Lung (tissue), 16 donors: Measurements from ENCODE around the gene BBX. TPM values are rescaled to one million over a fixed set of nuclear protein-coding genes. Genes with fewer than 3 reads are reported as not detected.
A peak's percentile ranks its signal among the peaks of the same experiment; 100 is the strongest.

ENCODE experiments used
- ATAC-seq: fragments of 200-7000 bp; cut with Tn5 transposase; one replicate; pipeline ENCODE4 v1.9.1; 2020; ENCODE audit warnings: moderate number of reproducible peaks; ENCODE audit not compliant: insufficient read depth, low FRiP score
- DNase-seq, 3 donors: peaks; one replicate each; pipeline ENCODE4 v3.0.0-alpha.2; 2013 to 2017
- H3K27ac ChIP-seq, 2 donors: one replicate each; pipeline ENCODE4 v1.5.1; 2013; ENCODE audit warnings: mild to moderate bottlenecking in 2 of 2, moderate library complexity in 2 of 2, control low read depth in 1 of 2, inconsistent platforms in 1 of 2, low read depth in 1 of 2, low read length in 1 of 2
- H3K27me3 ChIP-seq, 3 donors: one replicate each; pipeline ENCODE4 v1.5.1; 2013; ENCODE audit warnings: low read length in 2 of 3; ENCODE audit not compliant: control insufficient read depth in 3 of 3, insufficient read depth in 3 of 3
- H3K36me3 ChIP-seq, 4 donors: one replicate each; pipeline ENCODE4 v1.5.1; 2013; ENCODE audit warnings: low read length in 4 of 4, mild to moderate bottlenecking in 1 of 4, moderate library complexity in 1 of 4; ENCODE audit not compliant: control insufficient read depth in 4 of 4, insufficient read depth in 4 of 4
- H3K4me1 ChIP-seq, 5 donors: one replicate each; pipeline ENCODE4 v1.5.1; 2013; ENCODE audit warnings: low read length in 5 of 5, mild to moderate bottlenecking in 2 of 5, moderate library complexity in 1 of 5; ENCODE audit not compliant: control insufficient read depth in 5 of 5, insufficient read depth in 5 of 5
- H3K4me3 ChIP-seq: one replicate; pipeline ENCODE4 v1.5.1; 2013; ENCODE audit warnings: mild to moderate bottlenecking, control low read depth, moderate library complexity
- H3K9ac ChIP-seq, 2 donors: one replicate each; pipeline ENCODE4 v1.5.1; 2013; ENCODE audit warnings: low read length in 2 of 2, control low read depth in 1 of 2; ENCODE audit not compliant: insufficient read depth in 1 of 2
- H3K9me3 ChIP-seq, 4 donors: one replicate each; pipeline ENCODE4 v1.5.1; 2013; ENCODE audit warnings: low read length in 3 of 4, mild to moderate bottlenecking in 1 of 4, moderate library complexity in 1 of 4; ENCODE audit not compliant: control insufficient read depth in 4 of 4, insufficient read depth in 3 of 4
- WGBS, 2 donors: extraction: QIAGEN DNeasy Blood & Tissue Kit; methylation state at CpG; one replicate each; pipeline ENCODE4 v1.1.7; 2013; 5-methylcytosine and 5-hydroxymethylcytosine counted together
- long read RNA-seq, 5 donors: transcript quantifications; one replicate each; lab custom pipeline, GENCODE V29; 2026
- polyA plus RNA-seq, 2 donors: library from polyadenylated mRNA; stranded (reverse); fragments of 200-250 nt; gene quantifications; one replicate each; pipeline ENCODE4 v1.2.1, GENCODE V29; 2013
- total RNA-seq, 2 donors: library from RNA; depleted of rRNA in 1 of 2; stranded (reverse); fragments of >200 nt in 1 of 2; gene quantifications; one replicate each; pipeline ENCODE4 v1.2.1, GENCODE V29; 2014 to 2021
- TF ChIP-seq, protein P1 (sequence below): IDR thresholded peaks from 2 replicates; pipeline ENCODE4 v1.5.1; 2012; ENCODE audit warnings: mild to moderate bottlenecking; ENCODE audit errors: control extremely low read depth, extremely low read depth
- donor health status: control.
- donor health status: control.
- donor health status: Bipolar disorder and iron deficiency.
- donor health status: healthy.
- donor health status: DM: yes; HTN: yes; CAD: no.

The BBX gene
- total RNA-seq (10 to 100 TPM; 40.1 to 93.3 TPM), polyA plus RNA-seq (10 to 100 TPM in 1 of 2 donors, 1 to 10 TPM in 1; 6.3 to 10.0 TPM)
- long read RNA-seq, donor 1, partial matches to known transcripts: 16 of 16 reads
- long read RNA-seq, donor 1, other reads (novel, unspliced or antisense): 0 of 16 reads
- long read RNA-seq, donor 2, partial matches to known transcripts: 9 of 9 reads
- long read RNA-seq, donor 2, other reads (novel, unspliced or antisense): 0 of 9 reads
- long read RNA-seq, donor 3, partial matches to known transcripts: 16 of 16 reads
- long read RNA-seq, donor 3, other reads (novel, unspliced or antisense): 0 of 16 reads
- long read RNA-seq, donor 4, partial matches to known transcripts: 9 of 9 reads
- long read RNA-seq, donor 4, other reads (novel, unspliced or antisense): 0 of 9 reads
- long read RNA-seq, donor 5, full-length matches to known transcripts: 1 of 36 reads
- long read RNA-seq, donor 5, partial matches to known transcripts: 35 of 36 reads
- long read RNA-seq, donor 5, other reads (novel, unspliced or antisense): 0 of 36 reads

GRCh38 chr3:107522510-107523288 lies at the start of gene BBX:
TSS of gene BBX (plus strand) at chr3:107522962. CDS start at chr3:107710461, 187,499 bp downstream.
- Histone ChIP-seq H3K9me3 (no peaks in the 10 kb centered on the region), H3K27me3 (no peaks in the 10 kb centered on the region), H3K27ac (peak within 1 kb of the TSS; percentile 90 to 92), H3K9ac (peak within 1 kb of the TSS; percentile 72 to 95), H3K4me3 (peak within 1 kb of the TSS; percentile 81), H3K4me1 (peaks cover 0 to 14% (median 0%) of the 10 kb centered on the region in 5 donors), H3K36me3 (peaks cover 0 to 6% (median 0%) of the 10 kb centered on the region in 4 donors)
- ATAC-seq (peak; percentile 94), DNase-seq (peak; percentile 97 to 99 (median 98))
- TF ChIP-seq, protein P1, sequence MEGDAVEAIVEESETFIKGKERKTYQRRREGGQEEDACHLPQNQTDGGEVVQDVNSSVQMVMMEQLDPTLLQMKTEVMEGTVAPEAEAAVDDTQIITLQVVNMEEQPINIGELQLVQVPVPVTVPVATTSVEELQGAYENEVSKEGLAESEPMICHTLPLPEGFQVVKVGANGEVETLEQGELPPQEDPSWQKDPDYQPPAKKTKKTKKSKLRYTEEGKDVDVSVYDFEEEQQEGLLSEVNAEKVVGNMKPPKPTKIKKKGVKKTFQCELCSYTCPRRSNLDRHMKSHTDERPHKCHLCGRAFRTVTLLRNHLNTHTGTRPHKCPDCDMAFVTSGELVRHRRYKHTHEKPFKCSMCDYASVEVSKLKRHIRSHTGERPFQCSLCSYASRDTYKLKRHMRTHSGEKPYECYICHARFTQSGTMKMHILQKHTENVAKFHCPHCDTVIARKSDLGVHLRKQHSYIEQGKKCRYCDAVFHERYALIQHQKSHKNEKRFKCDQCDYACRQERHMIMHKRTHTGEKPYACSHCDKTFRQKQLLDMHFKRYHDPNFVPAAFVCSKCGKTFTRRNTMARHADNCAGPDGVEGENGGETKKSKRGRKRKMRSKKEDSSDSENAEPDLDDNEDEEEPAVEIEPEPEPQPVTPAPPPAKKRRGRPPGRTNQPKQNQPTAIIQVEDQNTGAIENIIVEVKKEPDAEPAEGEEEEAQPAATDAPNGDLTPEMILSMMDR: no peak
- WGBS, 2 donors: 0 to 1% methylated on average over 40 to 42 of the region's 42 CpGs

DNA sequence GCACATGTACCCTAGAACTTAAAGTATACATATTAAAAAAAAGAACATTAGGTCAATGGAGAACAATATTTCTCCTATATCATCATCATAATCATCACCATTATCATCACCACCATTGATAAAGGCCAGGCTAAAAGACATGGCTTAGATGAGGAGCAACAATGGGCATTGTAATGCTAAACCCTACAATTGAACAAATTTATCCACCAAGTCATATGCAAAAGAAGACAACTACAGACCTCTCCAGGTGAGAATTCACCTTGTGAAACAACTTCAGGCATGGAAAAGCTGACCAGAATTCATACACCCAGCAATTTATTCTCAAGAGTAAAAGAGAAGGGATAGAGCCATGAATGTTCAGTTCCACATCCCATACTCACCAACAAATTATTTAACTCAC lies 46.3 kb upstream of the BBX start:
- DNase-seq (no peak), ATAC-seq (no peak)
- no peak overlapping the region for H3K27ac ChIP-seq
- H3K9me3 ChIP-seq: no peaks in the 10 kb centered on the region
- no peaks in the 10 kb centered on the region for H3K4me1 ChIP-seq
- H3K27me3 ChIP-seq: no peaks in the 10 kb centered on the region
- TF ChIP-seq, protein P1: no peak
- no peak overlapping the region for H3K4me3 ChIP-seq
- H3K36me3 ChIP-seq: no peaks in the 10 kb centered on the region
- H3K9ac ChIP-seq: no peak overlapping the region

GRCh38 chr3:107487490-107487889 lies 35.3 kb upstream of the BBX start:
- TF ChIP-seq, protein P1: no peak
- H3K9me3 ChIP-seq: no peaks in the 10 kb centered on the region
- no peaks in the 10 kb centered on the region for H3K4me1 ChIP-seq
- H3K27ac ChIP-seq: no peak overlapping the region
- H3K4me3 ChIP-seq: no peak overlapping the region
- no peak for ATAC-seq
- no peaks in the 10 kb centered on the region for H3K27me3 ChIP-seq
- H3K9ac ChIP-seq: no peak overlapping the region
- no peaks in the 10 kb centered on the region for H3K36me3 ChIP-seq
- DNase-seq: no peak
- 94 to 97% methylated on average over 2 of the region's 2 CpGs for WGBS, 2 donors
